Stimulated activated CD4-positive, alpha-beta T cell treated with anti-CD3 and anti-CD28 coated beads, Interleukin-2, amount 100 ng/mL, for 4 hours (primary cell): ENCODE results near the gene MICAL3.

ENCODE experiments used
- DNase-seq: peaks from one replicate; pipeline ENCODE4 v3.0.0-alpha.2; 2020; ENCODE audit warnings: low read depth

Gene MICAL3

GRCh38 chr22:17816649-17817048 lies 207.7 kb downstream of the MICAL3 start:
- DNase-seq, result no peak

- DNase-seq, result no peak
These were observed 208.6 kb downstream of the MICAL3 start for GRCh38 chr22:17815703-17816254.

GRCh38 chr22:17814830-17815229 lies 209.5 kb downstream of the MICAL3 start:
- DNase-seq, result no peak

- DNase-seq, result no peak
These were observed 210.3 kb downstream of the MICAL3 start for GRCh38 chr22:17814084-17814483.

DNA sequence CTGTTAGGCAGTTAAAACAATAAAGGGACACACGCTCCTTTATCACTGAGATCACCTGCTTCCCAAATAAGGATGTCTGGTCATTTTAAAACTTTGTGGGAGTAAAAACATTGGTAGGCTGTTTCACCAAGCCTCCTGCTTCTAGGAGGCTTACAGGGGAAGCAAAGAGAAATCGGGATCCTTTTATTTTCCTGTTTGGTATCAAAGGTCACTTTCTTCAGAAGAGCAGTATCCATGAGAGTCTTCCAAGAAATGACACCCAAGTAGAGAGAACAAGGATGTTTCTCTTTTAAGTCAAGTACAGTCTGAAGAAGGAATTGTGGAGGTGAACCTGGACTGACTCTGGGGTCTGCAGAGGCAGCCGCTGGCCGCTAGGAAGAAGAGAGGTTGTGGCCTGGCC lies 213.2 kb downstream of the MICAL3 start:
- DNase-seq, result no peak

DNA sequence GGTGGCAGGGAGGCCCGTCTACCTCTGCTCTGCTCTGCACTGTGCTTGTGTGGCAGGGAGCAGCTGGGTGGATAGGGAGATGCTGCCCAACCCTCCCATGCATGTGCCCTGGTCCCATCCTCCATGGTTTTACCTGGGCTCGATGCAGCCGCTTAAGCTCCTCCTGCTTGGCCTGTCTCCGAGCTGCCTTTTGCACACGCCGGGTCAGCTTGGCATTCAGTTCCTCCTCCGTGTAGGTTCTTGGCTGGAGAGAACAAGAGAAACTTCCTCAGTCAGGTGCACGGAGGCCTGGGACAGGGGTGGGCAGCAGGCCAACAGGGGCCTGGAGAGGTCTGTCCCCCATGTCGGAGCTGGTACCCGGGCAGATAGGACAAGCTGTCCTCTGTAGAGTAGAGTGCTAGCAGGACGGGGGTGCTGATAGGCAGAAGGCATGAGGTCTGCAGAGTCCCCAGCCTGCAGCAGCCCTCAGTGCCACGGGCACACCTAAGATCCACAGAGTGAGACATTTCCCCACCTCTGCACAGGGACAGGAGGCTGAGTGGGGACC lies 213.7 kb downstream of the MICAL3 start:
- no peak for DNase-seq

DNA sequence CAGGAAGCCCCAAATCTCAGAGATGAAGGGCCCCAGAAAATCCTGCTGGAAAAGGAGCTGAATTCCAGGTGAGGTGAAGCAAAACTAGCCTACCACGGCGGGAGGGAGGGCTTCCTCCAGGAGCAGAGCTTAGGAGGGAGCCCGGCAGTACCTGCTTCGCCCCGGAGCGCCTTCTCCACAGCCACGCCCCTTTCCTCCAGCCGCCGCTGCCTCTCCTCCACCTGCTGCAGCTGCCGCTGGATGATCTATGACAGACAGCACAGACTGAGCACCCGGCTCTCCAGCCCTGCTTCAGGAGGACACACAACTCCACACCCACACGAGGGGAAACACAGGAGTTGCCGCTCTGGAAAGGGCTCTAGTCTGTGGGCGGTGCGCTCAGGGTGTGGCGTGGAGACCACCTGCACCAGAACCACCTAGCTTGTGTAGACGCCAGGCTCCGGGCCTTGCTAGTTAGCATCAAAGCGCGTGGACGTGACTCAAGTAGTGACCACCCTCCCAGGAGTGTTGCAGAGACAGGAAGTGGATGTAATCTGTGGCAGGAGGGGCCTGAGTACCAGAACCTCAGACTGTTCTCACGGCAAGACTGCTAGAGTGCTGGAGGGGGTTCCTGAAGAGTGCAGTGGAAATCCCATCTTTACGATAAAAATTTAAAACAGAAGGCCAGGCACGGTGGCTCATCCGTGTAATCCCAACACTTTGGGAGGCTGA lies 215.5 kb downstream of the MICAL3 start:
- no peak for DNase-seq

DNA sequence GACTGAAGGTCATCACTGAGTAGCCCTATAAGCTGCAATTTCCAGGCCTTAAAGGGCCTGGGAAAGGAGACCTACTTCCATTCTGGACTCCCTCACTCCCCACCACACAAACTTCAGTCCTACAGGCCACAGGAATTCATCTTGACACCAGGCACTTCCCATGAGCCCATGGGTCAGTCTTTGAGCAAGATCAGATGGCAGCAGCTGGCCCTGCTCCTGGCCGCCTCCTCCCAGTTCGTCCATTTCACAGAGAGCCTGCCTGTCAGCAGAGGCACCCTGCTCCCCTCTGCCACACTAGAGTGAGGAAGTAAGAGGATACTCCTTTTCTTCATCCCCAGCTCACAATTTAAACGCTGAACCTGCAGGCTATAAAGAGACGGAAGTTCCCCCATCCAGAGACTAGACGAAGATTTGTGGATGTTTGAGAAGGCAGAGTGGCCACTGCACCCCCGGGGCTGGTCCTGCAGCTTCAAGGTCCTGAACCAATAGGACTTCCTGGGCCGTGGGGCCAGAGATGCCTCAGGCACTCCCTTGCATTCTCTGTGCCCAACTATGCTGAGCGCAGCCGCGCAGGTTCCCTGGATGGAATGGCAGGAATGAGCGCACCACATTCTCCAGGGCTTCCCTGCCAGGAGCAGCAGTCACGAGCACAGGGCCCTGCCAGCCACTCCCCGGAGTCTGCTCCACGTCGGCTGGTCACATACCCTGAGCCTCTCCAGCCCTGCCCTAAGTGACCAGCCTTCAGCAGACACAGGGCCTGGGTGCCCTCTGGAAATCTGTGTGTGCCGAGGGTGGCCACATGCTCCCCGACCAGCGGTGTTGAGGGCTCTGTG lies 216.6 kb downstream of the MICAL3 start:
- DNase-seq, result no peak

DNA sequence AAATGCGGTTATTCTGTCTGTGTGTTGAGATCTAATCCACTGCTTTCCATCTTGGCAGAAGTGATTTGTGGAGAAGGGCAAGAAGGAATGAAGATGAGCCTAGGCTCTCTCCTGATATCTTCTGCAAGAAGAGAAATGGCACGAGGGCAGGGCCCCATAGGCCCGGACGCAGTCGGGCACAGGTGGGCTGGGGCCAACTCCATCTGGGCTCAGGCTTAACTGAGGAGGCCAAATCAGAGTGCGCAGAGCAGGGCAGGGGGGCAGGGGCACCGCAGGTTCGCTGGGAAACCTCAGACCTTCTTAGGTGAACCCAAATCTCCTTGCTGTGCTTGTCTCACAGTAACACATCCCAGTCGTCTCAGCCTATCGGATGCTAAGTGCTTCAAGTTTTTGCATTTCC lies 217.3 kb downstream of the MICAL3 start:
- DNase-seq, result no peak

GRCh38 chr22:17806437-17806836 lies 217.9 kb downstream of the MICAL3 start:
- no peak for DNase-seq

DNA sequence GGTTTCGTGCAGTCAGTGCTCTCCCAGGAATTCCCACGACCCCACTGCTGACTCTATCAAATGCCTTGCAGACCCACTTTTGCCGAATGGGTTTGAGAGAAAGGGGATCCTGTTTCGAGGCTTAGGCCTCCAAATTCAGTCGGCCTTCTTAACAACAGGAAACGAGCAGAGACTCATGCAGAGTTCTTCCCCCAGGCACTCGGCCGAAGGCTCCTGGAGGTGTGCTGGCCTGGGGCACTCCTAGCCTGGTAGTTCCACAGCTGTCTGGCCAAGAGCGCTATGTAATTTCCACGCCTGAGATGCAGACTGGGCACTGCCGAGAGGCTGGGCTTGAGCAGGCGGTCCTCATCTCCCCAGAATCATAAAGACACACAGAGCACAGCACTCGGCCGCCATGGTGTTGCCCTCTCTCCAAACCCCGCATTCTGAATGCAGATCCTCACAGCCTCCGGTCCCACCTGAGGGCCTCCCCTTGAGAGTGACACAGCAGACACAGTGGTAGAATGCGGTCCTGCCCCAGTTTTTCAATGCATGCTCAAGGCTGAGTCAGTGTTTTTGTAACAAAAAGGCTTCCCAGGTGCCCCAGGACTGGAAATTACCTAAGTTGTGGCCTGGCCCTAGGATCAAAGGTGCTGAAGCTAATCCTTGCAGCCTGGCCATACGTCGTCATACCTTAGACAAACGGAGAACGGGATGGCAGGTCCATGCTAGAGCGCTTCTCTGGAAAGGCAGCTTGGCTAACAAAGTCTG lies 219.9 kb downstream of the MICAL3 start:
- DNase-seq, result no peak

DNA sequence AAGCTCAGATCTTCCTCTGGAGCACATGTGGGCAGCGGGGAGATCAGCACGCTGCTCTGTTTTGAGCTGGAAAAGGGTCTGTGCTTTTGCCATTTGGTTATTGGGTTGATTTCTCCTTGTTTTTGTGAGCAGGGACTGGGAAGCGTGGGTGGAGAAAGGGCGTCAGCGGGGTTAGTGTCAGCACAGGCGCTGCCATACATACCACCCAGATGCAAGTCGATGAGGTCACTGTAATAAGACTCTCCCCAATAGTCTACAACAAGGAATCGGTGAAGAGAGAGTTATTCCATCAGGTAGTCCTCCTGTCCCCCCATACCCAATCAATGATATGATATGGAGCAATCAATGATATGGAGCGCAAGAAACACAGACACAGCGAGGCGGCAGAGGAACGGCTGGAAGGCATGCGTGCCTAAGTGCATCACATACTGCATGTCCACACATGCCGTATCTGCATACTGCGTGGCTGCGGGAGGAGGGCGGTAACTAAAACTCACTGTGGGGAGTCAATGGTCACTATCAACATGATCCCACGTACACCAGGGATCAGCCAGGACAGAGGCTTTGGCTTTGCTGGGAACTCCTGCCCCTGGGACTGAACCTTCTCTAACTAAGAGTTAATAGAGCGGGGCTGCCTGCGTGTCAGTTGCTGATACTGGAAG lies 220.6 kb downstream of the MICAL3 start:
- no peak for DNase-seq

GRCh38 chr22:17802822-17803221 lies 221.5 kb downstream of the MICAL3 start:
- no peak for DNase-seq

GRCh38 chr22:17802411-17802810 lies 221.9 kb downstream of the MICAL3 start:
- DNase-seq, result no peak

DNA sequence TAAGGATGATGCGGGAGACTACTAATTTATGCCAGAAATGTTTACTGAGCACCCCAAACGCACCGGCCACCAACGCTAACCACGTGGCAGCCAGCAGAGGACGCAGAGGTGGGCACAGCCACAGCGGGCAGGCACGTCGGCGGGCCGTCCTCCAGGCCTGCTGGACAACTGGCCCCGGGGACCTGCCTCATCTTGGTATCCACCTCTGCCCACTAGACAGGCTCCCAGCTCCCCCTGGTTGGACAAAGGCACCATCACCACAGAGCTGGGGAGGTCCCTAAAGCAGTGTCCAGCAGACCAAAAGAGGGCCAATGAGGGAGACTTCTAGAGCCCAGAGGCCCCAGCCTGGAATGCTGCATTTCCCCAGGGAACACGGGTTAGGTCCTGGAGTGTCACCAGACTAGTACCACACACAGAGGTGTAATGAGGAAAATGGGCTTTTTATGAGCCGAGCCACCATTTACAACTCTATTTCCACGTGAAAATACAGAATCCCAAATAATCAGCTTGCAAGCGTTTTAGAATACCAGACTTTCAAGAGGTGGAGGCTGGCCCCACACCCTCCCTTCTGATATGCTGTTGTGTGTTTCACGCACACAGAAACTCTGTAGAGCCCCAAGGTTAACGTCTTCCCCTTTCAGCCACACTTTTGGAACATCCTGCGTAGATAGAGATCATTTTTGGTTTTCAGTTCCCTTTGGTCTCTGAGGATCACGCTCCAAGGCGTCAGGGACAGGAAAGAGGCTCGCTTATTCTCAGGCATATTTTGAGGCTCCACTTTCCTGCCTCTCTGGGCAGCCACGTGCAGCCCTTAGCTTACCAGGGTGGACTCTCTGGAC lies 226.4 kb downstream of the MICAL3 start:
- no peak for DNase-seq

GRCh38 chr22:17796695-17797094 lies 227.7 kb downstream of the MICAL3 start:
- DNase-seq, result no peak

DNA sequence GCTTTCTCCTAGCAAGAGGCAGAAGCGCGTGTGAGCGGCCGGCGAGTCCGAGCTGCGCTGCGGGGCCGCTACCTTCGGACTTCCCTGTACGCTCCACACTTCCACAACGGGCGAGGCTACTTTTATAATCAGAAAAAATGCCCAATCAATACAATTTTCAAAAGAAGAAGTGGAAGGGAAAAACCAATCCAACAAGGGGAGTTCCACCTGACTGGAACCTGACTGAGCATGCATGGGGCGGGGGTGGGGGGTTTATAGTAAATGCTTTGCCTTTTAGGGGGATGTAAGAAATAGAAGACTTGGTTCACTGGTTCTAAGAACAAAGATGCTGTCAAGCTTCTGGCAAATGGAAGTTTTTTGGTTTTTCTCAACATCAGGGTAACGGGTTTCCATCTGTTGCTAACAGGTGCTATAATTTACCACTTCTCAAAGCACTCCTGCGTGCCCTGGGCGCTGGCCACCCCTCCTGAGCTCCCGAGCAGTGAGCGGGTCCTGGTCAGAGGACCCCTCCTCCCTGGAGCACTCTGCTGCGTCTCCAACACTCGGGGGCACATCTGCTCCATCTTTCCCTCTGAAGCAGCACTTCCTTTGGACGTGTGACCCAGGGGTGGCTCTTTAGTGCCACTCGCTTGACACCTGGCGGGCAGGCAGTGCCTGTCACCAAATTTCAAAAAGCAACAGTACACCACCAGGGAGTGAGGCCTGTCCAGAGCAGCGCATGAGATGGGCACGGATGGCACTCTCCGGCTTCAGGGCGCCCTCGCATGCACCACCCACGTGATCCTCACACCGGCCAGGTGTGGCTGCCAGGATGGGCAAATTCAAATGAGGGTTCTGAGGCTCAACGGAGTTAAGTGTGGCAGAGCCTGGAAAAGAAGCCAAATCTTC lies 228.5 kb downstream of the MICAL3 start:
- DNase-seq, result no peak

DNA sequence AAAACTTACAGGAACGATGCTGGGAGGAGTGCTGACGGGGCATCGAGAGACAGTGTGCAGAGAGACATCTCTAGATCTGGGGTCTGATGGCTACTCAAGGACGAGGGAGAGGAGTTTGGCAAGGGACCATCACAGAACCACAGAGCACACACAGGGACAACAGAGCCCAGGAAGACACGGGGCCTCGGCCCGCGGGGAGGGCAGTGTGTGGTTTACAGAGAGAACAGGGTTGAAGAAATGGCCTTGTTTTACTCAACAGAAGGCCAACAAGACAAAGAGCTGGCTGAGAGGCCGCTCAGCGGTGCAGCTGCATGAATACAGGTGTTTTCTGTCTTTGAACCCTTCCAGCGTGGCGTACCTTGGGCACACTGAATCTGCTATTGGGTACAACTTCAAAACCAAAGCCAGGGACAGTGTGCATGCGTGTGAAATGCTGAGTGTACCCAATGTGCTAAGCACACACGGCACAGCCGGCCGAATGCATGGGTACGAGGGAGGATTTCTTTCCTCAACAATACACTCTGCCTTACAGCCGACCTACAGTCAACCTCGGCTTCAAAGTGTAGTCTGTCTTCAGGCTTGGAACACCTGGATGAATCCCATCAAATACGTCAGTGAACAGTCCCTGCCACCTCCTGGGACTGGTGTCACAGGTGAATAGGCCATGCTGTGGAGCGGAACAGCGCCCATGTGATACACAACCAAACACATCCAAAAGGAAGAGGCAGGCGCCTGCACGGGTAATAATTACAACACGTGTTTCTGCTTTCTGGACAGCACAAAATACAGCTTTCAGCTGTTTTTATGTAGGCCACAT lies 229.4 kb downstream of the MICAL3 start:
- no peak for DNase-seq
